ENCODE data around the gene KCNH1.
"Not testable (repeated sequence)": the region's sequence is repeated elsewhere in the genome, so short reads cannot be mapped to it uniquely, and the experiment has no call there.

The KCNH1 gene

GRCh38 chr1:210995931-210996330, 138.0 kb downstream of the KCNH1 start:
- DNase-seq: not testable (repeated sequence)

DNA sequence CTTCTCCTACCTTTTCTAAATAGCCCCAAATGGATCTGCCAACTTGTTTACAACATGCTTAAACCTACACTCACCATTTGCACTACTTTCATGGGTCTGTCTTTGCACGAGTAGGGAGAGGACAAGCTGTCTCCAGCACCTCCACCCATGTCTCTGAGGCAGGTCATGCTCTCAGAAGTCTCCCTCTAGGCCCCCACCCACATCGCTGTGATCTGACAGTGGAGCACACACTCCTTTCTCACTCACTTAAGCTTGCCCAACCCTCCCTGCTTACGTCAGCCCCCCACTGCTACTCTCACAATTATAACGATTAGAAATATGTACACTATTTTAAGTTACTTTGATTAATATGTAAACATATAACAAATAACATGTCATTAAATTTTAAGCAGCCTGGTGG, 141.1 kb downstream of the KCNH1 start:
- no peak for DNase-seq

DNA sequence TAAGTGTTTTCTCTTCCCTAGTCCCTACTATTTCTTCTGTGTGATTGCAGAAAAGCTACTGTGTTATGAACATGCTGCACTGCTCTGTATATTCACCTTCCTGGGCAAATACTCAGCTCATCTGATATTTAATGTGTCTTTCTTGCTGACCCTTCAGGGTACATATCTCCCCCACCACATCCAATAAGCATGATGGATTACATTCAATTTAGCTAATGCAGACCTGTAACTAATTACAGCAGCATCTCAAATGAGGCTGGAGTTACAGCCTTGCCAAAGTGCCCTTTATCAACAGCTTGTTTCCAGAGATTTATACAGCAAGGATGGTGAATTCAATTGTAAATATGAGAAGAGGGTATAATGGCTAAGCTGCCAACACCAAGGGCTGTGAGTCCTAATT, 144.0 kb downstream of the KCNH1 start:
- DNase-seq: no peak

GRCh38 chr1:210981490-210981889, 152.5 kb downstream of the KCNH1 start:
- DNase-seq: no peak

DNA sequence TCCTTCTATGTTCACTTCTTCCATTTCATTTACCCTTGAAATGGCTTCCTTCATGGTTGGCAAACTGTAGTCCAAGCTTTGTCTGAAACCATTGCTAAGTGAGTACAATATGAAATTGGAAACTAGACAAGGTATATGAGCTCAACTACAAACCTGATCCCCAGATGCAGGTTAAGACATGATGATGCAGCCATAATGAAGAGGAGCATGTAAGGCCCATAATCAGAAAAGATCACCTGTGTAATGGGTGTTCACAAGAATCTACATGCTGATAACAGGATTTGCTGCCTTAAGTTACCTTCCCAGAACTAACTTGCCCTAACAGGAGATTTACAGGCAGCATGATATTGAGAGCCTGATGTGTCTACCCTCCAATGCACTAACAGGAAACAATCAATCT, 153.9 kb downstream of the KCNH1 start:
- no peak for DNase-seq

- no peak for DNase-seq
Observed at GRCh38 chr1:210978974-210979354, 155.0 kb downstream of the KCNH1 start.

DNA sequence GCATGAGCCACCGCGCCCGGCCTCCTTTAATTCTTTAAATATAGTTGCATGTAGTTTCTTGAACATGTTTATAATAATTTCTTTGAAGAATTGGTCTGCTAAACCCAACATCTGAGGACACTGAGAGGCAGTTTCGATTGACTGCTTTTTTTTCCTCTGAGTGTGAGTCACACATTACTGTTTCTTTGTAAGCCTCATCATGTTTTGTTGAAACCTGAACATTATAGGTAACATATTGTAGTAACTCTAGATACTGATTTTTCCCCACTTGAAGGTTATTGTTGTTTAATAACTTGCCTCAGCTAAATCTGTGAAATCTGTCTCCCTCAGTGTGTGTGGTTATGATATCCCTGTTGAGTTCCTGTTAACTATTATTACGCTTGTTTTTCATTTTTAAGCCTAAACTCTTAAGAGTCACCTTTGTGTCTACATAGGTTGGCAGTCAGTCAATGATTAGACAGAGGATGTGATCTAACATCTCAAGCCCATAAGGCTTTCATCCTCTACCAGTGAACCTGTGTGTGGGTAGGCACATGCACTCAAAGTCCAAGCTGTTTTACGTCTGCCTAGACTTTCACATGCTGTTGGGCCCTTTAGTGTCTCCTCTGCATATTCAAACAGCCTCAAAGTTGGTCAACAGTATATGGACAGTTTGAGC, 155.5 kb downstream of the KCNH1 start:
- DNase-seq: no peak

DNA sequence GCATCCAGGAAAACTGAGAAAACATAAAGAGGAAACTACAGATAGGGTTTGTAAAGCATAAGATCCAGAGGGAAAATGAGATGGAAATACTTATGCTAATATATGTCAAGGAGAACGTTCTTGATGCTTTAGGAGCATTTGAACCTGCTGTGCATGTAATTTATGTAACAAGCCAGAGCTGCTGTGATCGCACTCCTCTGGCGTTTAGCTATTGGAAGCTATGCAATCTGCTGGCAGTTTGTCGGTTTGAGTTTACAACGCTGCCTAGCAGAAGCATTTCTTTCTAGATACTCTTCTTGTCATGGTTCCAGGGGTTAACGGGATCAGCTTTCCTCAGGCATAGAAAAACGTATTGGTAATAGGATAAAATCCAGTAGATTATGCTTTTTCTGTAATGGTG, 182.7 kb downstream of the KCNH1 start:
- DNase-seq: no peak

DNA sequence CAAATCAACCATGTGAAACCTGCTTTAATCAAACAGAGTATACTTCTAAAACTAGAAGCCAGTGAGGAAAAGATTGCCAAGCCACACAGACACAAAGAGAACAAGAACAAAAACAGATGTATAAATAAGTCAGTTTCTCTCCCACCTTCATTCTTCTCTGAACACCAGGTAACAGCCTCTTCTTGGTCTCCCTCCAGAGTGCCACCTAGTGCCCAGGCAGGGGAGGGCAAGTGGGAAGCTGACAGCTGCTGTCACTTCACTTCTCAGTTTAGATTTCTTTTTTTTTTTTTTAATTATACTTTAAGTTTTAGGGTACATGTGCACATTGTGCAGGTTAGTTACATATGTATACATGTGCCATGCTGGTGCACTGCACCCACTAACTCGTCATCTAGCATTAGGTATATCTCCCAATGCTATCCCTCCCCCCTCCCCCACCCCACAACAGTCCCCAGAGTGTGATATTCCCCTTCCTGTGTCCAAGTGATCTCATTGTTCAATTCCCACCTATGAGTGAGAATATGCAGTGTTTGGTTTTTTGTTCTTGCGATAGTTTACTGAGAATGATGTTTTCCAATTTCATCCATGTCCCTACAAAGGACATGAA, 183.9 kb downstream of the KCNH1 start:
- DNase-seq: peak; percentile 13

DNA sequence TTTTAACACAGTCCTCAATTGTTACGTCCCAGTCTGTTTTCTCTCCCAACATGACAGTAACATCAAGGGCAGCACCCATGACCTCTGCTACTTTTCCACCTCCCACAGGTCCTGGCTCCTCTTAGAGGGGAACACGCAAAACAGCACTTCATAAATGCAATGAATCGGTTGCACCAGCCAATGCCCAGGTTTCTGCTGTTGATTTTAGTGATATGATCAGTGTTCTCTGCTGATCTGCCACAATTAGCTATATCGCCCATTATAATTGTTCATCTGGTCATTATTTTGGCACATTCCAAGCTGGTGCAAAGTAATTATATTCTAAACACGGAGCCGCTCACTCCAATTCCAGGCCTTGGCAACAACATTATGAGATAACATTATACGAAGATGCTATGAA, 184.5 kb downstream of the KCNH1 start:
- no peak for DNase-seq

GRCh38 chr1:210949039-210949438, 184.9 kb downstream of the KCNH1 start:
- DNase-seq: no peak

GRCh38 chr1:210944252-210944651, 189.7 kb downstream of the KCNH1 start:
- no peak for DNase-seq

DNA sequence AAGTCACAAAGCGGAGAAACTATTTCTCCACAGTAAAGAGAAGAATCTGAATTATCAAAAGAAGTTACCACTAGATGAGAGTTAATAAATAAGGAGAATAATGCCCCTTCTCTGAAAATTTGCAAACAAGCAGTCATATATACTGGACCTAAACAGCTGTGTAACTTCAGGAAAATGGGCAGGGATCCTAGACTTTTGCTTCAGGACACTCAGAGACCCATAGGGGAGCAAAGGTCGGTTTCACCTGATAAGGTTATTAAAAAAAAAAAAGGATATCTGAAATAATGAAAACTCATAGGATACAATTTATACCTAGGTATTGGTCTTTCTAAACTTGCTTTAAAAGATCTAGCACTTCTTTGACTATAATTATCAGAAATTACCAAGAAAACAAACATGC, 191.4 kb downstream of the KCNH1 start:
- DNase-seq: no peak

GRCh38 chr1:210940081-210940617, 193.8 kb downstream of the KCNH1 start:
- DNase-seq: no peak

DNA sequence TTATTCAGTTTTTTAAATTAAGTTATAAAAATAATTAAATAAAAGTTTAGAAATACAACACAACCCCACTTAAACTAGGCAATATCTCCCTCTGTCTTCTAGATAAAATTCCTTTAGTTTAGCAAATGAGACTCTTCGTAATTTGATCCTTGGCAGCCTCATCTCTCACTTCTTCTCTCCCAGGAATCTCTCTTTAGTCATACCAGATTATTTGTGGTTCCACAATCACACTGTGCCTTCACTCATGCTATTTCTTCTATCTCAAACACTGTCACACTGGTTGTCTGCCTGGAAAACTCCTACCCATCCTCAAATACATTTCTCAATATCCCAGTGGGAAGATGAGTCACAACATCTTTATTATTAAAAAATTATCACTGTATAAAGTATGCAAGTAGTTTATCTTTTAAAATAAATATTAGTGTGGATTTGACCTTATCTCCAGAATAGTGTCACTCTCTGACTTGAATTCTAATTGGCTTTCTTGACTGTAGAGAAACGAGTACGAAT, 195.5 kb downstream of the KCNH1 start:
- no peak for DNase-seq

- no peak for DNase-seq
Observed at GRCh38 chr1:210937846-210938245, 196.1 kb downstream of the KCNH1 start.

DNA sequence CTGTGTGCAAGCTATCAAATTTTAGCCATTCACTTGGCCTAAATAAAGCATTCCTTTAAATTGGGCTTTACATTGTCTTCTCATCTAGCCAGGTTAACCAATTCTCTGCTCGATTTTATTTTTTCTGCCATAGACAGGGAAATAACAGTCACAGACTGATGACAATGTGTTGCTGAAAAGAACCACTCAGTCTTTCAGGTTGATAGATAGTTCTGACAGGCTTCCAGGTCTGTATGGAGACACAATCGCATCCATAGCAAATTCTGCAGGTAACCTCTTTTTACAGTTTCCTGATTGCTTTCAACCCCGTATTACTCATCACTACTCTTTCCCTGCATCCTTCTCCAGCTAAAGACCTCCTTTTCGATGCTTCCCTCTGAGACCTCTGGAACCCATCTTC, 198.0 kb downstream of the KCNH1 start:
- no peak for DNase-seq

DNA sequence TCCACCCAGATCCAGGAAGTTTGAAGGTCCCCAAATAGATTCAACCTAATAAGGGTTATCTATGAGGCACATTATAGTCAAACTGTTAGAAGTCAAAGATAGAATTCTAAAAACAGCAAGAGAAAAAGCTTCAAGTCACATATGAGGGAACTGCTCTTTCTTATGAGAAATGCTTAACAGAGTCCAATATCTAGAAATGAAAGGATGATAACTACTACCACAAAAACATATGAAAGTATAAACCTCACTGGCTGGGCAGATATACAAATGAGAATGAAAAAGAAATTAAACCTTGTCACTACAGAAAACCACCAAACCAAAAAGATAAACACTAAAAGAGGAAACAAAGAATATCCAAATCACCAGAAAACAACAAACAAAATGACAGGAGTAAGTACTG, 201.8 kb downstream of the KCNH1 start:
- no peak for DNase-seq

- no peak for DNase-seq
Observed at GRCh38 chr1:210922666-210923065, 211.3 kb downstream of the KCNH1 start.

DNA sequence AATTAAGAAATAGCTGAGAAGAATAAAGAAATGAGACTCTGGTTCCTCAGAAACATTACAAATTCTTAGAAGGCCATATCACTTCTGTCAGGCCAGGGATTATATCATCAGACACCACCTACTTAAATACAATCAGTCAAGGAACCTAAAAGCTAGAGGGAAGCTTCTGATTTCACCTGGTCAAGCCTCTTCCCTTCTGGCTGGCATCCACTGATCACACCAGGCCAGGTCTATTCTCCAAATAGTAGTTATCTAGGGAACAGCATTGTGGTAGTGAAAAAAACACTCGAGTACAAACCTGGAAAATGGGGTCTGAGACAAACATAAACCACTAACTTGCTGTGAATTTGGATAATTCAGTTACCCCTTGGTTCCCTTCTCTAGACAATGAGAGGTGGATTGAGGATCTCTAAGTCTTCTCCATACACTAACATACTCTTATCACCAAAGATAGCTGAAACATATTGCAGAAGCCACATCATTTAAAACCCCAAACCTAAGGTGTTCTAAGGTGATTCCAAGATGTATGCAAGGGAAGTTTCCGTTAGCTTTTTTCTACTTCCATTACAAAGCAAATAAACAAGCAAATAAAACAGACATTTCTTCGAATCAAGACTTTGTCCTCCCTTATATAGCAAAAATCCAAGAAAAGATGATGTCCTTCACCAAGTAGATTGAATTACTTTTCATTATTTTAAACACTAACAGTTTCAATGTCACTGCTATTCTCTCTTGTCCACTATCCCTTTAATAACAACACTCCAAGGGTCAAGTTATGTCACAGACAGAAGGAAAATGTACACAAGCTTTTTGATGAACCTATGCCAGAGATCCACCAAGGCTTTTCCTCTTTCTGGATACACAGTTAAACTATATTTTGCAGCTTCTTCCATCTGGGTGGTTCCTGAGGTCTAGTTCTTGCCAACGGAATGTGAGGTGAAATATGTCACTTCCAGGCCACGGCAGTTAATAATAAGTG, 212.9 kb downstream of the KCNH1 start:
- no peak for DNase-seq

GRCh38 chr1:210920258-210920657, 213.7 kb downstream of the KCNH1 start:
- no peak for DNase-seq

DNA sequence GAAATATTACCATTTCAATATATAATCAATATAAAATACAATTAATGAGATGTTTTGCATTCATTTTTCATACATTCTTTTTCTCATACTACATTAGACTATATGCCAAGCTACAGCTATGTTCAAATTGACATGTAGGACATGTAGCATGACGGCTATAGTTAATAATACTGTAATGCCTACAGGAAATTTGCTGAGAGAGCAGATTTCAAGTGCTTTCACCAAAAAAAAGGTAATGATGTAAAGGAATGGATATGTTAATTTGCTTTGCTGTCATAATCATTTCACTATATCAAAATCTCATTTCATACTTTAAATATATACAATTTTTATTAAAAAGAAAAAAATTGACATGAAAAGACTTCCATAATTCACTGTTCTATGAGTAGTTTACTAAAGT, 215.1 kb downstream of the KCNH1 start:
- DNase-seq: no peak

DNA sequence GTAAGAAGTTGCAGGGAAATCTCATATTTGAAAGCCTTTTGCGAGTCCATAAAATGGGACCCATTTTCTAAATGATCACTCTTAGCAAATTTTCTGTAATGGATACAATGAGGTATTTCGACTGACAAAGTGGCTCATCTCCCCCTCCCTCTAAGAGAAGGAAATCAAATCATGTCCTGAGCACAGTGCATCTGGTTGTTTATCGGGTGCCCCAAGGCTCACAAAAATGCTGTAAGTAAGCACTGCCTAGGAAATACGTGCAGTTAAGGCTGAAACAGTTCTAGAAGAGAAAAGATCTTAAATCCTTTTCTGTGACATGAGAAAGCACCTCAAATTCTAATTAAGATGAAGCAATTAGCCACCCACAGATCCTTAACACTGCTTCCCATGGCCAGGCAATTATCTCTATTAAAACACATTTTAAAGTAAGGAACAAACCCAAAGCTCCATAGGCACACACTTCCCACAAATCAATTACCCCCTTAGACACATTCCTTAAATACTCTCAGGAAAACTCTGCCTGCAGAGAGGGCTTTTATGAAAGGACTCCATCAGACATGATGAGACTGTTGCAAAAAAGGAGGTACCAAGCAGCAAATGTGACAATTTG, 216.3 kb downstream of the KCNH1 start:
- no peak for DNase-seq

Data from NCI-H774 (cell line).